ENCODE data around the gene PDCD5. TPM values are rescaled to one million over a fixed set of nuclear protein-coding genes. Genes with fewer than 3 reads are reported as not detected.
A peak's percentile ranks its signal among the peaks of the same experiment; 100 is the strongest.
"Not testable (repeated sequence)": the region's sequence is repeated elsewhere in the genome, so short reads cannot be mapped to it uniquely, and the experiment has no call there.

The PDCD5 gene
- total RNA-seq, 1 donor = 91.5 TPM

DNA sequence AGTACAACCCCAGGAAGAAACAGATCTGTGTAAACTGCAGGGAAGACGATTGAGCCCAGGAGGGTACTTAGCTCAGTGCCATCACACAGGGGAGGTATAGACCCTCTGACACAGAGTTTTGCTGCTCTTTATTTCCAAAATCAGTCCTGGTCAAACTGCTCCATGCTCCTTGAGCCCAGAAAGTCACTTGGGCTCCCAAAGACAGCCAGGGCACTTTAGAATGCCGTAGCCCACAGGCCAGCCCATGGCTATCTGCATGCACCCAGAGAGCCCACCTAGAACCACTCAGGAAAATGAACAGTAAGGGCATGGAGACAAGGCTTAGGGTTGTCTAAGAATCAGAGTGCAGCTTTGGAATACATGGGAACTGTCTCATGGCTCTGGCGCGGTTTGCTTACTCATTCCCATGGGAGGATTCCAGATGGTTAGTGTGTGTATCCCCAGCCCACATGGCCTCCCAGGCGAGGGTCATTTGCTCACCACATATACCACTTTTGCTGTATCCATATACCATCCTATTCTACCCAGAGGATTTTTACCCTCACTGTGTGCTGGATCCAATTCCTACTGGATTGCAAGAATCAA, 14.7 kb upstream of the PDCD5 start:
- peak; percentile 48 for DNase-seq (ENCODE audit: low read depth)
- no peak overlapping the region for H3K4me3 ChIP-seq (ENCODE audit: low read depth, low read length)
- TF ChIP-seq, protein P1, sequence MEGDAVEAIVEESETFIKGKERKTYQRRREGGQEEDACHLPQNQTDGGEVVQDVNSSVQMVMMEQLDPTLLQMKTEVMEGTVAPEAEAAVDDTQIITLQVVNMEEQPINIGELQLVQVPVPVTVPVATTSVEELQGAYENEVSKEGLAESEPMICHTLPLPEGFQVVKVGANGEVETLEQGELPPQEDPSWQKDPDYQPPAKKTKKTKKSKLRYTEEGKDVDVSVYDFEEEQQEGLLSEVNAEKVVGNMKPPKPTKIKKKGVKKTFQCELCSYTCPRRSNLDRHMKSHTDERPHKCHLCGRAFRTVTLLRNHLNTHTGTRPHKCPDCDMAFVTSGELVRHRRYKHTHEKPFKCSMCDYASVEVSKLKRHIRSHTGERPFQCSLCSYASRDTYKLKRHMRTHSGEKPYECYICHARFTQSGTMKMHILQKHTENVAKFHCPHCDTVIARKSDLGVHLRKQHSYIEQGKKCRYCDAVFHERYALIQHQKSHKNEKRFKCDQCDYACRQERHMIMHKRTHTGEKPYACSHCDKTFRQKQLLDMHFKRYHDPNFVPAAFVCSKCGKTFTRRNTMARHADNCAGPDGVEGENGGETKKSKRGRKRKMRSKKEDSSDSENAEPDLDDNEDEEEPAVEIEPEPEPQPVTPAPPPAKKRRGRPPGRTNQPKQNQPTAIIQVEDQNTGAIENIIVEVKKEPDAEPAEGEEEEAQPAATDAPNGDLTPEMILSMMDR (IDR thresholded peaks at IDR 0.05; ENCODE audit: insufficient read depth, low read depth, low read length) = no peak

GRCh38 chr19:32567486-32567885, 13.5 kb upstream of the PDCD5 start:
- DNase-seq (ENCODE audit: low read depth) = no peak
- TF ChIP-seq, protein P1 (IDR thresholded peaks at IDR 0.05; ENCODE audit: insufficient read depth, low read depth, low read length) = no peak
- no peak overlapping the region for H3K4me3 ChIP-seq (ENCODE audit: low read depth, low read length)

DNA sequence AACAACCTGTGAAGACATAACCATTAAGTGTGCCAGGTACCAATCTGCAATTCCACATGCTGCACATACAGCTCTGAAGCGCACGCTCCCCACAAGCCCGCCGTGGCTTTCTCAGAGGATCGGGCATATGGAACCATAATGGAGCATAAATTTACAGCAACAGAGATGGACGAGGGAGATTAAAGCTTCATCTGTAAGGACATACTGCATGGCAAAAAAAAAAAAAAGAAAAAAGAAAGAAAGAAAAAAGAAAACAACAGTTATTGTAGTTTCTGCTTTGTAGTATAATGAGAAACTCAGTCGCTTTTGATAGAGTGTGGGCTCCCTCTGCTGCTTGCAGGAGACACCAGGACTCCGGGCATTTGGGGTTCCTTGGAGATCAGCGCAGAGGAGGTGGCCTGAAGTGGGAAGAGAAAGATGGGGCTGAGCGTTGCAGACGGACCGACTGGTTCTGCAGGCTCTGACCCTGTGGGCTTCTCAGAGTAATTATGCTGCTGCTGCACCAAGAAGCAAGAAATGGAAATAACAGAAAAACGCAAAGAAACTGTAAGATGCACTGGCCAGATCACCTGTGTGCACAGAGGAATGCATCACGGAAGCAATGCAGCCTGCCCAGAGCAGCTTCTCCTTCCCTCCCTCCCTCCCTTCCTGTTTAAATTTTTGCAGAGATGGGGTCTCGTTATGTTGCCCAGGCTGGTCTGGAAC, 10.8 kb upstream of the PDCD5 start:
- no peak overlapping the region for H3K4me3 ChIP-seq (ENCODE audit: low read depth, low read length)
- TF ChIP-seq, protein P1 (IDR thresholded peaks at IDR 0.05; ENCODE audit: insufficient read depth, low read depth, low read length) = peak; percentile 82
- peak; percentile 71 for DNase-seq (ENCODE audit: low read depth)

GRCh38 chr19:32571471-32572075, 9.4 kb upstream of the PDCD5 start:
- H3K4me3 ChIP-seq (ENCODE audit: low read depth, low read length); DNase-seq (ENCODE audit: low read depth): not testable (repeated sequence)

DNA sequence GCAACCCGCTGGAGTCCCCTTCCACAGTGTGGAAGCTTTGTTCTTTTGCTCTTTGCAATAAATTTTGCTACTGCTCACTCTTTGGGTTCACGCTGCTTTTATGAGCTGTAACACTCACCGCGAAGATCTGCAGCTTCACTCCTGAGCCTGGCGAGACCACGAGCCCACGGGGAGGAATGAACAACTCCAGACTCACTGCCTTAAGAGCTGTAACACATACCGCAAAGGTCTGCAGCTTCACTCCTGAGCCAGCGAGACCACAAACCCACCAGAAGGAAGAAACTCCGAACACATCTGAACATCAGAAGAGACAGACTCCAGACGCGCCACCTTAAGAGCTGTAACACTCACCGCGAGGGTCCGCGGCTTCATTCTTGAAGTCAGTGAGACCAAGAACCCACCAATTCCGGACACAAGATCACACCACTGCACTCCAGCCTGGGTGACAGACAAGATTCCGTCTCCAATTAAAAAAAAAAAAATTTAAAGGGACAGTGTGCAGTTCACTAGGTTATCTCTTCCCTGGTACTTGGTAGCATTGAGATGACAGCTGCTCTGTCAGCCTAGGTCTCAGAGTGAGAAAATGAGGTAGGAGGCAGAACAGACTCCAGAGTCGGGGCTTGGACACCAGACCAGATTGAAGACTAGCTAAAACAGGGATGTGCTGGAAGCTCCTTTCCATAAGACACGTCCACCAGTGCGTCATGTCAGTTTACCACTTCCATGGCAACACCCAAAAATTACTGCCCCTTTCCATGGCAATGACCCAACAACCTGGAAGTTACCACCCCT, 8.1 kb upstream of the PDCD5 start:
- not testable (repeated sequence) for DNase-seq (ENCODE audit: low read depth); H3K4me3 ChIP-seq (ENCODE audit: low read depth, low read length)

DNA sequence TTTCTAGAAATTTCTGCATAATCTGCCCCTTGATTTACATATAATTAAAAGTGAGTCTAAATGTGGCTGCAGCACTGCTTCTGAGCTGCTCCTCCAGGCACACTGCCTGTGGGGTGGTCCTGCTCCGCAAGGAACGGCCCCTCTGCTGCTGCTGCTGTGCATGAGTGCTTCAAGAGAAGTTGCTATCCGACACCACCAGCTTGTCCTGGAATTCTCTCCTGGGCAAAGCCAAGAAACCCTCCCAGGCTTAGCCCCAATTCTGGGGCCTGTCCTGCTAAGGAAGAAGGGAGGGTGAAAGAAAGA, 7.5 kb upstream of the PDCD5 start:
- H3K4me3 ChIP-seq (ENCODE audit: low read depth, low read length) = no peak overlapping the region
- no peak for DNase-seq (ENCODE audit: low read depth)
- TF ChIP-seq, protein P1 (IDR thresholded peaks at IDR 0.05; ENCODE audit: insufficient read depth, low read depth, low read length) = no peak

DNA sequence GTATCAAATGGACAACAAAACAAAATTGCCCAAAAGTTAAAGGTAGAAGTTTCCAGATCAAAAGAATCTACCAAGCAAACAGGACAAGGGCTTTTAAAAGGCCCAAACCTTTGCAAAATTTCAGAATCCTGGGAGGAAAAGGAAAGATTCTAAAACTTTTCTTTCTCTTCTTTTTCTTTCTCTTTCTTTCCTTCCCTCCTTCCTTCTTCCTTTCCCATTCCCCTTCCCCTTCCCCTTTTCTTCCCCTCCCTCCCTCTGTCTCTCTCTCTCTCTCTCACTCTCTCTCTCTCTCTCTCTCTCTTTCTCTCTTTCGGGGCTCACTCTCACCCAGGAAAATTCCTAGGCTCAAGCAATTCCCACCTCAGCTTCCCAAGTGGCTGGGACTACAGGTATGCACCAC, 4.2 kb upstream of the PDCD5 start:
- no peak overlapping the region for H3K4me3 ChIP-seq (ENCODE audit: low read depth, low read length)
- DNase-seq (ENCODE audit: low read depth) = no peak
- TF ChIP-seq, protein P1 (IDR thresholded peaks at IDR 0.05; ENCODE audit: insufficient read depth, low read depth, low read length) = no peak
